T-helper 17 cell (primary cell): ENCODE measurements around the gene SHLD2. TPM values are rescaled to one million over a fixed set of nuclear protein-coding genes. Genes with fewer than 3 reads are reported as not detected.
"Not testable (repeated sequence)": the region's sequence is repeated elsewhere in the genome, so short reads cannot be mapped to it uniquely, and the experiment has no call there.

ENCODE experiments used
- ATAC-seq: fragments of 150-1000 bp; cut with Tn5 transposase; 2 replicates; pipeline ENCODE4 v1.10.0; 2021; ENCODE audit warnings: mild to moderate bottlenecking, moderate library complexity
- DNase-seq, 3 donors: peaks; one replicate each; pipeline versions ENCODE4 v3.0.0 to v3.0.0-alpha.2; 2020 to 2021
- H3K9me3 ChIP-seq: one replicate; pipeline ENCODE4 v1.7.0; 2013; ENCODE audit warnings: low read length, mild to moderate bottlenecking; ENCODE audit not compliant: control insufficient read depth, poor library complexity, severe bottlenecking
- H3K27ac Mint-ChIP-seq: one replicate; pipeline ENCODE4 v1.8.0; 2022; ENCODE audit warnings: mild to moderate bottlenecking, moderate library complexity, mixed read lengths
- H3K27me3 Mint-ChIP-seq: one replicate; pipeline ENCODE4 v1.8.0; 2022; ENCODE audit warnings: mixed read lengths
- H3K36me3 Mint-ChIP-seq: one replicate; pipeline ENCODE4 v1.8.0; 2022; ENCODE audit warnings: low read depth, mixed read lengths
- H3K4me1 Mint-ChIP-seq: one replicate; pipeline ENCODE4 v1.8.0; 2022; ENCODE audit warnings: mild to moderate bottlenecking, mixed read lengths
- H3K4me3 Mint-ChIP-seq: one replicate; pipeline ENCODE4 v1.8.0; 2022; ENCODE audit warnings: mild to moderate bottlenecking, moderate library complexity, mixed read lengths
- total RNA-seq, 4 donors: library from RNA in 2 of 4; stranded (reverse) in 2 of 4; gene quantifications; one replicate each; pipeline ENCODE4 v1.2.3 and lab custom pipeline; 2022 to 2026

The SHLD2 gene
- total RNA-seq, 2 donors from 2014 or later: 28.9 to 31.3 TPM

- not testable (repeated sequence) for H3K27me3 Mint-ChIP-seq, H3K9me3 ChIP-seq, H3K4me1 Mint-ChIP-seq, H3K4me3 Mint-ChIP-seq, H3K27ac Mint-ChIP-seq, H3K36me3 Mint-ChIP-seq, ATAC-seq, DNase-seq
Measured at GRCh38 chr10:87222789-87223188, 127.8 kb downstream of the SHLD2 start.

- ATAC-seq, H3K36me3 Mint-ChIP-seq, H3K4me3 Mint-ChIP-seq, H3K4me1 Mint-ChIP-seq, H3K9me3 ChIP-seq, H3K27ac Mint-ChIP-seq, H3K27me3 Mint-ChIP-seq, DNase-seq: not testable (repeated sequence)
Measured at GRCh38 chr10:87225148-87225547, 130.1 kb downstream of the SHLD2 start, which contains the start of gene NUTM2A. NUTM2A (plus strand) TSS chr10:87225448; CDS start chr10:87225831, 383 bp downstream.

GRCh38 chr10:87228247-87228646 is 133.2 kb downstream of the SHLD2 start:
- not testable (repeated sequence) for H3K9me3 ChIP-seq, ATAC-seq, H3K4me3 Mint-ChIP-seq, H3K27ac Mint-ChIP-seq, DNase-seq, H3K36me3 Mint-ChIP-seq, H3K27me3 Mint-ChIP-seq, H3K4me1 Mint-ChIP-seq

- not testable (repeated sequence) for H3K27ac Mint-ChIP-seq, H3K27me3 Mint-ChIP-seq, DNase-seq, ATAC-seq, H3K4me3 Mint-ChIP-seq, H3K9me3 ChIP-seq, H3K36me3 Mint-ChIP-seq, H3K4me1 Mint-ChIP-seq
Measured at GRCh38 chr10:87229211-87229610, 134.2 kb downstream of the SHLD2 start.

- H3K36me3 Mint-ChIP-seq, ATAC-seq, H3K27me3 Mint-ChIP-seq: not testable (repeated sequence)
Measured at GRCh38 chr10:87234854-87235253, 139.8 kb downstream of the SHLD2 start.

GRCh38 chr10:87237244-87237643 is 142.2 kb downstream of the SHLD2 start:
- H3K27ac Mint-ChIP-seq, H3K4me1 Mint-ChIP-seq, DNase-seq, H3K36me3 Mint-ChIP-seq, ATAC-seq, H3K4me3 Mint-ChIP-seq, H3K9me3 ChIP-seq, H3K27me3 Mint-ChIP-seq: not testable (repeated sequence)

More at GRCh38 chr10:87234854-87235253, 139.8 kb downstream of the SHLD2 start:
- H3K4me3 Mint-ChIP-seq, DNase-seq, H3K4me1 Mint-ChIP-seq, H3K9me3 ChIP-seq, H3K27ac Mint-ChIP-seq: not testable (repeated sequence)

- H3K36me3 Mint-ChIP-seq, H3K9me3 ChIP-seq, H3K27me3 Mint-ChIP-seq, H3K4me1 Mint-ChIP-seq, H3K4me3 Mint-ChIP-seq, DNase-seq, ATAC-seq, H3K27ac Mint-ChIP-seq: not testable (repeated sequence)
Measured at GRCh38 chr10:87239346-87239808, 144.4 kb downstream of the SHLD2 start.

Other genes starting within 250 kb of the SHLD2 start
- 1 to 10 TPM in 1 of 2 donors, under 1 TPM in 1; 0.42 to 1.6 TPM for gene MMRN2, start 137.6 kb upstream of the SHLD2 start, total RNA-seq
- not detected for gene SNCG, start 136.6 kb upstream of the SHLD2 start, total RNA-seq
- gene ADIRF, start 126.7 kb upstream of the SHLD2 start, total RNA-seq: under 1 TPM in 1 of 2 donors, not detected in 1; 0.42 TPM
- not detected for gene FAM25A, start 74.9 kb upstream of the SHLD2 start, total RNA-seq
- 100 to 1,000 TPM; 107 TPM for gene GLUD1, start 363 bp upstream of the SHLD2 start, total RNA-seq
- gene NUTM2A, start 130.2 kb downstream of the SHLD2 start, total RNA-seq: 1 to 10 TPM; 1.0 to 1.7 TPM